Measurements from ENCODE around the gene MUL1. TPM values are rescaled to one million over a fixed set of nuclear protein-coding genes. Genes with fewer than 3 reads are reported as not detected.

MUL1 gene
- total RNA-seq, 4 donors from 2014 or later, result 22.1 to 36.4 (median 27.1) TPM

DNA sequence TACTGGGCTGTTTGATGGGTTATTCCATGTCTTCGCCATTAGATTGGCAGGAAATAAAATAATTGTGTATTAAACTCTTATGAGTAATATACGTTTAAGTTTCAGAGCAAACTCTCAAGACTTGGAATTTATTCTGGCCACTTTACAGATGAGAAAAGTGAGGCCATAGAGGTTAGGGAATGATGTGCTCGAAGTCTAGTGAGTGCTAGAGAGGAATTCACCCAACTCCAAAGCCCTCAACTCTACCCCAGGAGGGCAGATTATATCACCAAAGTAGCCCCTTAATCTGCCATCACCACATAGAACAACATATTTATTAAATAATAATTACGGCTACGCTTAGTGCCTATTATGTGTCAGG is 440 bp upstream of the MUL1 start:
- DNase-seq (ENCODE audit: low spot score) (no peak), ATAC-seq (ENCODE audit: low FRiP score) (no peak)
- TF ChIP-seq, protein P1, sequence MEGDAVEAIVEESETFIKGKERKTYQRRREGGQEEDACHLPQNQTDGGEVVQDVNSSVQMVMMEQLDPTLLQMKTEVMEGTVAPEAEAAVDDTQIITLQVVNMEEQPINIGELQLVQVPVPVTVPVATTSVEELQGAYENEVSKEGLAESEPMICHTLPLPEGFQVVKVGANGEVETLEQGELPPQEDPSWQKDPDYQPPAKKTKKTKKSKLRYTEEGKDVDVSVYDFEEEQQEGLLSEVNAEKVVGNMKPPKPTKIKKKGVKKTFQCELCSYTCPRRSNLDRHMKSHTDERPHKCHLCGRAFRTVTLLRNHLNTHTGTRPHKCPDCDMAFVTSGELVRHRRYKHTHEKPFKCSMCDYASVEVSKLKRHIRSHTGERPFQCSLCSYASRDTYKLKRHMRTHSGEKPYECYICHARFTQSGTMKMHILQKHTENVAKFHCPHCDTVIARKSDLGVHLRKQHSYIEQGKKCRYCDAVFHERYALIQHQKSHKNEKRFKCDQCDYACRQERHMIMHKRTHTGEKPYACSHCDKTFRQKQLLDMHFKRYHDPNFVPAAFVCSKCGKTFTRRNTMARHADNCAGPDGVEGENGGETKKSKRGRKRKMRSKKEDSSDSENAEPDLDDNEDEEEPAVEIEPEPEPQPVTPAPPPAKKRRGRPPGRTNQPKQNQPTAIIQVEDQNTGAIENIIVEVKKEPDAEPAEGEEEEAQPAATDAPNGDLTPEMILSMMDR (IDR thresholded peaks at IDR 0.05), result no peak

DNA sequence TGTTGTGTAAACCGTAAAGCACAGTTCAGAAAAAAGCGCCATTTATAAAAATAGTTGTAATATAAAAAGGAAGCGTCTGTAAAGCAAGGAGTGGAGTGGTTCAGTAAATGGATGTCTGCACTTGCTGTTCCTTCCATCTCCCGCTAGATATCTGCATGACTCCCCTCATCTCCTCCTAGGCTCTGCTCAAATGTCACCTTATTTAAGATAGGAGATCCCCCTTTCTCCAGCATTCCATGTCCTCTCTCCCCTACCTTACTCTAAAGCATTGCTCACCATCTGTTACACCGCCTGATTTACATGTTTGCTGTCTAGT is 745 bp downstream of the MUL1 start:
- DNase-seq (ENCODE audit: low spot score) (no peak), ATAC-seq (ENCODE audit: low FRiP score) (no peak)
- TF ChIP-seq, protein P1 (IDR thresholded peaks at IDR 0.05), result no peak

DNA sequence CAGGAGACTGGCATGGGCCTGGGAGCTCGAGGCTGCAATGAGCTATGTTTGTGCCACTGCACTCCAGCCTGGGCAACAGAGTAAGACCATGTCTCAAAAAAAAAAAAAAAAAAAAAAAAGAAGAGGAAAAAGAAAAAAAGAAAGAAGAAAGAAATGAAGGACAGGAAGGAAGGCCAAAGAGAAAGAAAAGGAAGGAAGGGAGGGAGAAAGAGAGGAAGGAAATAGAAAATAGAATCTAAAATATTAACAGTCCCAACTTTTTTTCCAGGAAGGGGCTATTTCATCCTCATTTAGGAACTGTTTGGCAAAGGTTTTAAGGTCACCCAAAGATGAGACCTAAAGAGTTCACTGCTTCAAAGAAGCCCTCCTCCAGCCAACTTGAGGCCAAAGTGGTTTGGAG is 2.5 kb downstream of the MUL1 start:
- TF ChIP-seq, protein P1 (IDR thresholded peaks at IDR 0.05), result no peak
- ATAC-seq (ENCODE audit: low FRiP score) (no peak), DNase-seq (ENCODE audit: low spot score) (no peak)

DNA sequence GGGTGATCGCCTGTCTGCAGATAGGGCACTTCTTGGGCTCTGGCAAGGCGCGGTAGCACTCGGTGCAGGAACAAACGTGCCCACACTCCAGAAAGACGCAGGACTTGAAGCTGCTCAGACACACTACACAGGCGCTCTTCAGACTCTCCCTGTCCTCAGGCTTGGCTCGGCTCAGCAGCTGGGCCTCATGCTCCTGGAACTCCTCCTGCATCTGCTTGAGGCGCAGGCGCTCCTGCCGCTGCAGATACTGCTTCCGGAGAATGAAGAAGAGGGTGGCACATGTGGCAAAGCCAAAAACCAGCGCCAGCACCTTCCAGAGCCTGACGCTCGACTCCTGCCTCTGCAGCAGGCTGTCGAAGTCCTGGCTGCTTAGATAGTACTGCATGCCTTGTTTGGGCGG is 7.2 kb downstream of the MUL1 start:
- TF ChIP-seq, protein P1 (IDR thresholded peaks at IDR 0.05), result no peak
- ATAC-seq (ENCODE audit: low FRiP score) (no peak), DNase-seq (ENCODE audit: low spot score) (no peak)

GRCh38 chr1:20499718-20500117 is 8.2 kb downstream of the MUL1 start:
- no peak for ATAC-seq (ENCODE audit: low FRiP score)
- no peak for DNase-seq (ENCODE audit: low spot score)
- TF ChIP-seq, protein P1 (IDR thresholded peaks at IDR 0.05), result no peak

GRCh38 chr1:20499105-20499504 is 8.8 kb downstream of the MUL1 start:
- TF ChIP-seq, protein P1 (IDR thresholded peaks at IDR 0.05), result no peak
- ATAC-seq (ENCODE audit: low FRiP score) (no peak), DNase-seq (ENCODE audit: low spot score) (no peak)

DNA sequence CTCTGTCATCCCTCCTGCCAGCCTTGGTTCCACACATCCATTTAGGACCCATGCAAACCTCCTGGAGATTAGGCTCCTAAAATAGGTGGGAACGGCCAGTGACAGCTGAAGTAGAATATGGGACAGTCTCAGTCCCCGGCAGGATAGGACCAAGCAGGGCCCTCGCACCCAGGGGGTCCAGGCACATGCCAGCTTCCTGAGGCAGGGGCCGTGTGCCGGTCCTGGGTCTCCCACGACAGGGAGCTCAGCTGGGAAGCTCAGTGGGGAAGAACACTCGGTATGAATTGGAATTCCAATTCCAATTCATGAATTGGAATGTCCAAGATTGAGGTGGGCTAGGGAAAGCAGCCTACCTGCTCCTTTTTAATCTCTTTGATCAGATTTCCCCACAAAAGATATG is 9.8 kb downstream of the MUL1 start:
- ATAC-seq (ENCODE audit: low FRiP score), result no peak
- TF ChIP-seq, protein P1 (IDR thresholded peaks at IDR 0.05), result no peak
- no peak for DNase-seq (ENCODE audit: low spot score)

All from omental fat pad (tissue), 4 donors.